Retina (tissue), 1 donor: ENCODE data around the gene SLC25A22.

Experiments used
- DNase-seq: peaks from one replicate; pipeline ENCODE4 v3.0.0-alpha.2; 2016

Gene SLC25A22

DNA sequence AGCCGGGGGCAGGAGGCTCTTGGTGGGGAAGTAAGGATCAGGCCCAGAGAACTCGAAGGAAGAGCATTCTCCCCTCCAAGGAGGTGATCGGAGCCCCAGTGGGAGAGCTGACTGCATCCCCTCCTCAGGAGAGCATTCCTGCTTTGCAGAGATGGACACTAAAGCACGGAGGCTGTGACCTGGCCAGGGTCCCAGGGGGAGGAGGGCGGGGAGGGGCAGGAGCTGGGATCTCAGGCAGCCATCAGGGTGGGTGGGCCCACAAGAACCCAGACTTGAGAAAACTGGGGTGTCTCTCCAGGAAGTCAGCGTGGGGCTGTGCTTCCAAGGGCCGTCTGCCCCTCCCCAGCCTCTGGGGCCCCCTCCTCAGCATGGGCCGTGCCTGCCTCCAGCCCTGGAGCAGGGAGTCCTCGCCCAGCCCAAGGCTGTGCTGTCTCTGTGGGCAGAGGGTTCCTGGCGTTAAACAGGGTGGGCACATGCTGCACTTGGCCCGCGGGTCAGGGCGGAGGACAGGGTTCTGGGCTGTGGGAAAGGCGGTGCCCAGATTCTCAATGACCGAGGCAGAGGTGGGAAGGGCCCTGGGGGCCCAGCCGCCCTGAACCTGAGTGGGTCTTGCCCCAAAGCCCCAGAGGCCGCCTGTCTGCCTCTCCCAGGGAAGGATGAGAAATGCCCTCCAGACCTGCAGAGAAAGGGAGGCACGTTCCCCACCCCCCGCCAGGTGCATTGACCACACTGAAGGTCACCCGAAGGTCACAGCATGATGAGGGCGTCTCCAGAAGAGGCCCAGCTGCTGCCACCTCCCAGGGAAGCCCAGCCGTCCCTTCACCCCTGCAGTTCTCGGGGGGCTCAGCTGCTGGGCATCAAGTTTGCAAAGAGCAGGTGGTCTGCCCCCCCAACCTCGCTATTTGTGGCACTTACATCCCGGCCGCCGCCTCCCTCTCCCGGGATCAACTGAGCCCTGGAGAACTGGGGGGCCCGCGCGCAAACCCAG lies 8.8 kb downstream of the SLC25A22 start:
- peak; percentile 60 for DNase-seq

DNA sequence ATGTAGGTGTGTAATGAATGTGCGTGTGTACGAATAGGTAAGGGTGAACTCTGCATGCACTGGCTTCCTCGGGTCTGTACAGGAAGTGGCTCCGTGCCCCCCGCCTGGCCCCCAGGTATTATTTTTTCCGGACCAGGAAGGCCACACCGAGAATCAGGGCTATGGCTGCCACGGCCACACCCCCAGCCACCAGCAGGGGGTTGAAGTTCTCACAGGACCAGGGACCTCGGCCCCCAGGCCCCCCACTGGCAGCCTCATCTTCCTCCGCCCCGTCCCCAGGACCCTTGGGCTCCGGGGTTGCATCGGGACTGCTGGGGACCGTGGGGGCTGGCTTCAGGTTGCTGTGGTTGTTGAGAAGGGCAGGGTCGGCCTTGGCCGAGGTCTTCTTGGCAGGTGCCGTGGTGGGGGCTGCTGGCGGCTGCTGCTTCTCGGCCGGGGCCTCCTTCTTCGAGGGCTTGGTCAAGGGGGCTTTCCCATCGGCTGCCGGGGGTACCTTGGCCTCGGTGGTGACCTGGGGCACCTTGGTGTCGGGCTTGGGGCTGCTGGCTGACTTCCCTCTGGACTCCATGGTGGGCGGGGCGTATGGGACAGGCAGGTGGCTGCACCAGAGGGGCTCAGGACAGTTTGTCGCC lies 10.0 kb downstream of the SLC25A22 start:
- DNase-seq: no peak

DNA sequence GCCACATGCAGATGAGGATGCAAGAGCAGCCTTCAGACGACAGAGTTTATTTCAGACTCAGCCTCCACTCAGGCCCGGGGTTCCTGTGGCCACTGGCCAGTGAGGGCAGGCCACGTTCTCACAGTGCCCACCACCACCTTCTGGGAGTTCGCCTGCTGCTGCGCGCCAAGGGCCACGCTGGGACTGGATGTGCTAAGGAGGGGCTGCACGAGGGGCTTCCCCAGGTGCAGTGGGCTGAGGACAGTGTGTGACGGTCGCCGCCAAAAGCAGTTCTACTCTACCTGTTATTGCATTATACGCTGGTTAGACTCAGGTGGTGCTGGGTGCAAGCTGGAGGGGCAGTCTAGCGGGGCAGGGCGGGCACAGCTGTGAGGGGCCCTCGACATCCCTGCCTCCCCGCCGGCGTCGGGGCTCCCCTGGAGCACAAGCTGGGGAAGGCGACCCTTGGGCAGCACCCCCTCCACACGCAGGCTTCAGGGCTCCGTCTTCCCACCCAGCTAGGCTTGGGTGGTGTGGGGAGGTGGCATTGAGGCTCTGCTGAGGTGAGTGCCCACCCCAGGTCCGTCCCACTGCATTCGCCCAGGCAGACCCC lies 10.9 kb downstream of the SLC25A22 start:
- no peak for DNase-seq

DNA sequence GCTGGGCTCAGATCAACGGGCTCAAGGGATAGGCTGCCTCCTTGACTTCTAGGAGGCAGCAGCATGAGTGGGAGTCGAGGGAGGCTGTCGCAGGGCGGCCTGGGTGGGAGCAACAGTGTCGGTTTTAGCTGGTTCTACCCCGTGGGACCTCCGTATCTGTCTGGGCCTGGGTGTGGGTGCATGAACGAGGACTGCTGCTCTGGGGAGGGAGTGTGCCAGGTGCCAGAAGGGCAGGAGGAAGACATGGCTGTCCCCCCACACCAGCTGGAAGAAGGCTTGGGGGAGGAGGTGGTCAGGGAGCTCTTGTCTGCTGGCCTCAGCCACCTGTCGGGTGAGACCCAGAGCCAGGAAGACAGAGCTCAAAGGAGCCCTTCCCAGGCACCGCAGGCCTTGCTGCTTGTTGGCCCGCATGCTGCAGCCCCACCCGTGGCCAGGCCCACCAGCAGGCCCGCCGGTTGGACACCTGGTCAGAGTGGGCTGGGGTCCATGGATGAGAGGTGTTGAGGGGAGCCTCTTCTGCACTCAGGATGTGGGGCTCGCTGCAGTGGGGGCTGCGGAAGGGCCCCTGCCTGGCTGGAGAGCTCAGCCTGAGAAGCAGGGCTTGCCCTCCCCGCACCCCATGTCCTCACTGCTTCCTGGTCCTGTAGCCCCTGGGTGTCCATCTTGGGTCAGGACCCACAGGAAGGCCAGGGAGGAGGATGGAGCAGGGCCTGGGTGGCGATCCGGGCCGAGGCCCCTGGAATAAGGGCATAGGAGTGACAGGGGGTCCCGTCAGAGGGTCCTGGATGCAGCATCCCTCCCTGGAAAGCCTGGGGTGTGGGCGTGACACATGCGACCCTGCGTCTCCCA lies 11.6 kb downstream of the SLC25A22 start:
- no peak for DNase-seq

DNA sequence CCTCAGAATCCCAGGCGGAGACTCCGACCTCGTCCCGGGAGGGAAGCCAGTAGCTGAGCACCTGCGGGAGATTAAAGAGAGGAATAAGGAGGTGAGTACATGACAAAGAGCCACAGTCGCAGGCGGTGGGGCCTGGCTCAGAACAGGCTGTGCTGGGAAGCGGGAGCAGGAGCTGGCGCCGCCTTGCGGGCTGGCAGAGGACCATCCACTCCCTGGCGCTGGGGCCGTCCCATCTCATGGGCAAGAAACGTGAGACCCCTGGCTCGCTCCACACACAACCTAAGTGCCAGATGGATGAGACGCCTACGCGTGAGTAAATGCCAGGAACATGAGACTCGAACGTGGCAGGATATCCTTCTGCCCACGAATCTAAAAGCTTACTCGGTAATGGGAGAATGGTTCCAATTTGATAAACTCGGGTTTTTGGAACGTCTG lies 14.5 kb downstream of the SLC25A22 start:
- peak; percentile 88 for DNase-seq

DNA sequence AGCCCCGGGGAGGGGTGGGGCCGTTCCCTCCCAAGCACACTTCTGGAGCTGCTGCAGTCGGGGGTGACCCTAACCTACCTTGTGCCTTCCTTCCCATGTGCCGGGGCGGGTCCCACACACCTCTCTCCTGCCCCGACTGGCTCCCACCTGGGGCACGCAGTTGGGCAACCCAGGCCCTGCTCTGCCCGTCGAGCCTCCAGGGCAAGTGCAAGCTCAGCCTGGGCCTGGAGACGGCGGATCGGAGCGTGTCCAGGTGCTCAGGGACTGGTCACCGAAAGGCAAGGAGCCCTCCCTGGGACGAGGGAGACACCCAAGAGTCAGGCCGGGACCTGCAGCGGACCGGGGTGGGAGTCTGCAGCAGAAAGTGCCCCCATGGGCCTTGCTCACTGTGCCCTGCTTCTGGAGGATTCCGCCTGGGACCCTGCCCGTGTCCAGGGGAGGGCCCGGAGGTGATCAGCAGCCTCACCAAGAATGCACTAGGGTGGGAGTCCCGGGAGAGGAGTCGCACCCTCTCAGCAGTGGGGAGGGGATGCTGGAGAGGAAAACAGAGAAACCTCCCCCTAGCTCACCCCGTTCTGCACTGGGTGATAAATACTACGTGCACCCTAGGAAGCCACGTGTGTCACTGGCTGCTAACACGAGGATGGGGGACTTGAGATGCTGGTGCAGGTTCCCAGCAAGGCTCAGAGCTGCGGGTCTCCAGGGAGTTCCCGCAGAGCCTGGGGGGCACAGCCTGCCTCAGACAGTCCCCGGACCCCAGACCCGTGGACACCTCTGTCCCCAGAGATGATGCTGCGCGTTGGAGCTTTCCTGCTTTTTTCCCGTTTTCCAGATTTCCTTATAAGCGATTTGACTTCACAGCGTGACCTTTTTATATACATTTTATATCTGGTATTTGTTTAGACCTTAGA lies 15.6 kb downstream of the SLC25A22 start:
- DNase-seq: no peak

DNA sequence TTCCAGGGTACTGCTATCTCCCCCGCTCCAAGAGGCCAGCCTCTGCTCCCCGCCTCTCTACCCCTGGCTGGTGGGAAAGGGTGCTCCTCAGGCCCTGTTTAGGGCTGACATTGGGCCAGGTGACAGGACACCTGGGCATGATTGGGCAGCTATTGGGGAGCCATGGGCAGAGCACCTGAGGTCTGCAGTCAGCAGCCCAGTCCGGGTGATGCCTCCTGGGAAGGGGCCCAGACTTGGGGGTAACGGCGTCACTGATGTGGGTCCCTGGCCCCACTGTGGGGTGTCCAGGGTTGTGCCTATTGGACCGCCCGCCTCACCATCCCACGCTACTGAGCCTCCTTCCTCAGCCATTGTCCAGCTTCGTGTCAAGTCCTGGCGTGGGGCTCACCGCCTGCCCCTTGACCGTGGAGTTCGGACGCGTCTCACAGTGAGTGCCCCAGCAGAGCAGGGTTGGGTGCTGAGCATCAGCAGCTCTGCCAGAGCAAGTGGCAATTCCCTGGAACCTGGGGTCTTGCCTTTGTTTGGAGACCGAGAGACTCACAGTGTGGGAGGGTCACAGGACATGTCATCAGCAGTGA lies 18.0 kb downstream of the SLC25A22 start:
- DNase-seq: no peak

DNA sequence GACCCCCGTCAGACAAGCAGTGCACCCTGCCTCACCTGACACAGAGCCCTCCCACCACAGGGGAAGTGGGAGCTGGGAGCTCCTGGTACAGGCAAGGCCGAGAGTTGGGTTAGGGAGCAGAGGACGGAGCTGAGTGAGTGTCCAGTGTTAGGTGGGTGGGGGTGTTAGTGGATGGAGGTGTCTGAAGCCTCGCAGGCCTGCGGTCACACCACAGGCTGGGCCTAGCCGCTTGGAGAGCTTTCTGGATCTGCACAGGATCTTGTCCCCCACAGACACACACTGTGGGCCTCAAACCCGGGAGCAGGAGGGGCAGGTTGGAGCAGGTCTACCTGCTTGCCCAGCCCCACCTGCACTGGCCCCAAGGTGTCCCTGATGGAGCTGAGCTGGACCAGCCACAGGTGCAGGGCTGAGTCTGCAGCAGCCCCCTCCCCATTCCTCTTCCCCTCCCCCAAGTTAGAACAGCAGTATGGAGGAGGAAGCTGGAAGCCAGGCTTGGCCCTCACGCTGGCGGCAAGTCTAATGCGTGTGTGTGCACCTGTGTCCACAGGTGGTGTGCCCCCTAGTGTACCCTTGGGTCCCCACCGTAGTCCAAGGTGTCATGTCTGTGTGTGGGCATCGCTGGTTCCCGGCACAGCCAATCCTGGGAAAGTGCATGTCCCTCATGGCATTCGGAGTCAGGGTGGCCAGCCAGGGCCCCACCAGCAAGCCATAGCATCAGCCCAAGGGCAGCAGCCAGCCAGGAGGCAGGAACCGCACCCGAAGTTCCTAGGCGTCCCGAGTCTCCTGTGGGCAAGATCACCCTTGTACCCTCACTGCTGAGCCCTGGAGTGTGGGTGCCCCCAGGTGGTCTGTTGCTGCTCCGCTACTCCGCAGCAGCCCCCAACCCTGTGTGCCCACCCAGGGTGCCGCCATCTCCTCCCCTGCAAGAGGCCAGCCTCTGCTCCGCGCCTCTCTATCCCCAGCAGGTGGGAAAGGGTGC lies 18.8 kb downstream of the SLC25A22 start:
- no peak for DNase-seq

DNA sequence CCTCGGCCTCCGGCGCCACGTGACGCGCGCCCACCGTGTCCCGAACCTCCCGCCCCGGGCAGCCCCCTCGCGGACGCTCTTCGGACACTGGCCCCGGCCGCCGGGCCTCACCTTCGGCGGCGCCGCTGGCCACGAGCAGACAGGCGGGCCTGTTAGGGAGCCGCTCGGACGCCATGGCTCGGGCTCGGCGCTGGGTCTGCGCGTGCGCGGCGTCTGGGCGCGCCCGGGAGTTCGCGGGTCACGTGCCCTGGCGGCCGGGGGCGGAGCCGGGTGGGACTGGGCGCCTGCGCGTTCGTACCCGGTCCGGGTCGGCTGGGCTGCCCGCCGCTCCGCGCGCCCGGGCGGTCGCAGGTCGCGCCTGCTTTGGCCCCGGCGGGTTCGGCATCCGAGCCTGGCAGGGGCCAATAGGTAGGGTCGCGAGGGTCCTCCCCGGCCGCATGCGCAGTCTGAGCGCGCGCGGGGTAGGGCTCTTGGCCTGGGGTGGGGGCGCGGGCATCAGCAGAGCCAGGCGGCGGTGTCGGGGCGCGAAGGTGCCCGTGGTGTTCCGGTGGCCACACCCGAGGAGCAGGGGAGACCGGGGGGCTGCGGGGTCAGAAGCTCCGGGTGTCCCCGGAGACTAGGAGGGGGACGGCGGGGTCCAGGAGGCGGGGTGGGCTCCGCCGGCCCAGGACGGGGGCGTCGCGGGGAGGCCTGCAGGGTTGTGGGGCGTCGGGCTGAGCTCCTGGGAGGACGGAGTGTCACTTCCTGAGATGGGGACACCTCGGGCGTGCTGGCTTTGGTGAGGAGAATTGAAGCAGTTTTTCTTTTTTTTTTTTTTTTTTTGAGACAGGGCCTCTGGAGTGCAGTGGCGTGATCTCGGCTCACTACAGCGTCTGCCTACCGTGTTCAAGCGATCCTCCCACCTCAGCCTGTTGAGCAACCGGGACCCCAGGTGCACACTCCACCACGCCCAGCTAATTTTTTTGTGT lies 20.5 kb downstream of the SLC25A22 start, which contains the start of gene GATD1:
Gene GATD1 (minus strand): TSS at position 200 of the 968 bp plus-strand sequence. CDS start 25 bp downstream, at position 175.
- peak; percentile 86 for DNase-seq

DNA sequence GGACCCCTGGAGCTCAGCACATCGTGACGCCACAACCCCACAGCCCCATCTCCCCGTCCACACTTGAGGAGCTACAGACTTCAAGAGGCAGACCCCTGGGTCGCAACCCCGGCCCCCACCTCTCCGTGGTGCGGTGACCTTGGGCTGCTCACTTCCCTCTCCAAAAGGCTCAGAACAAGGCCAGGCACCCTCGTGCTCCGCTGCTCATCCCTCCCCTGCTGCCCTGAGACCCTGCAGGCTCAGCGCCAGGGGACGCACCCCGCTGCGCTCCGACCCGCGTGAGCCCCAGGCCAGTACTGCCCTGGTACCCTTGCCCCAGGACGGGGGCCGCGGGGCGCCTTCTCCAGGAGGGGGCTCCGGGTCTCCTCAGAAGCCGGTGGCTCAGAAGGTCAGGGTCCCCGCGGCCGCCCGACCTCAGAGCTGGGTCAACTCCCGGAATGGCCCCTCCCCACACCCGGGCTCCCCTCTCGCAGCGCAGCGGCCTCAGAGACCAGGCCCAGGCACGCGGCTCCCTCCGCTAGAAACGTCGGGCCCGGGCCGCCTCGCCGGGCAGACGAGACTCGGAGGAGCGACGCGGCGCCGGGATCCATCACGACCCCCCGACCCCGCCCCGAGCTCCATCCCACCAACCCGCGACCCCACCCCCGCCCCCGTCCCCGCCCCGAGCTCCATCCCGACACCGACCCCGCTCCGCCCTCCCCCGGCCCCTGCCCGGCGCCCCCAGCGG lies 21.4 kb downstream of the SLC25A22 start:
- DNase-seq: peak; percentile 64

DNA sequence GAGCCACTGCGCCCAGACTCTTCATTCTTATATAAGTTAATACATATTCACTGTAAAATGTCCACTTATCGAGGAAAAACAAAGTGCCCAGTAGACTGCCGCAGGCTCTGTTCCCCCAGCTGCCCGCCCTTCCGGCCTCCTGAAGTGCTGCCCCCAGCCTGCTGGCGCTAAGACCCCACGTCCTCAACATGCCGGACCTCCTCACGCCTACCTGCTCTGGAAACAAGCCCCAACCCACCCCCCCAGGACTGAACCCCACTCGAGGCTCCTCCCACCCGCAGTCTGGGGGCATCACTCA lies 21.9 kb downstream of the SLC25A22 start:
- no peak for DNase-seq

DNA sequence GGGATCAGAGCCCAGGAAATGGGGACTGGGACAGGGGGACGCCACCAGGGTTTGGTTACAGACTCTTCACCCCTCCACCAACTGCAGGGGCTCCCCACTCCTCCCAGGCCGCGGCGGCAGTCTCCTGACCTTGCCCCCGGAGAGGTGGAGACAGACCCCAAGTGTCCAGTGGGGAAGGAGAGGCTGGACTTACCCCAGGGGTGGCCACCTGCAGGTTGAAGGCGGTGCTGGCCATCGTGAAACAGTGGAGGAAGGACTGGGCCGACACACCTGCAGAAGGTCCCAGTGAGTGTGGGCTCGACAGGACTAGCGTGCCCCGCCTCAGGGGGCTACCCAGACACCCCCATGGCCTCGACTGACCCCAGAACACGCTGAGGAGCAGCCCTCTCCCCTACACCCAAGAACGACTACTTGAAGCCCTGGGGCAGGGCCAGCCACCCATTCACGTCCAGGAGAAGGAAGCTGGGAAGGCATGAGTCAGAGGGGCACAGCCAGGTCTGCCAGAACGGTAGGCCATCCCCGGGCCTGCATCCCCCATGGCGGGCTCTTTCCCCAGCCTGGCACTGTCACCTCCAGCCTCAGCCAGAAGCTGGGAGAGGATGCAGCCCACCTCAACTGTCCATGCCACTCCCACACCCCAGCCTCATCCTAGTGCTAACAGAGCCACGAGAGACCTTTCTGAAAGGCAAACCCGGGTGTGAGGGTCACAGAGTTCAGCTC lies 23.0 kb downstream of the SLC25A22 start:
- no peak for DNase-seq

DNA sequence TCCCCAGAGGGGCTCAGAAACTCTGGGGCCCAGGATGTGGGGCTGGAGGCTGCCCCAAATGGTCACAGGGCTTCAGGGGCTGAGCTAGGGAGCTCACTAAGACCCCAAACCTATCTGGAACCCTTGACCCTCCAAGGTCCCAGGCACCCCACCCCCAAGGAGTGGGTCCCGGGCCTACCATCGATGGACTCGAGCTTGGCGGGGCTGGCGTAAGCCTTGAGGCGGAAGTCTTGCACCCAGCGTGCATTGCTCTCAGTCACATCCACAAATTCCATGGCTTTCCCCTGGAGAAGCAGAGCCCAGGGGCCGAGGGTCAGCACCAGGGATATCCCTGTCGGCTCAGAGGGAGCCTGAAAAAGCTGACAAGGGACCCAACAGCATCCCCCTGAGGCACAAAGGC lies 24.3 kb downstream of the SLC25A22 start:
- no peak for DNase-seq

DNA sequence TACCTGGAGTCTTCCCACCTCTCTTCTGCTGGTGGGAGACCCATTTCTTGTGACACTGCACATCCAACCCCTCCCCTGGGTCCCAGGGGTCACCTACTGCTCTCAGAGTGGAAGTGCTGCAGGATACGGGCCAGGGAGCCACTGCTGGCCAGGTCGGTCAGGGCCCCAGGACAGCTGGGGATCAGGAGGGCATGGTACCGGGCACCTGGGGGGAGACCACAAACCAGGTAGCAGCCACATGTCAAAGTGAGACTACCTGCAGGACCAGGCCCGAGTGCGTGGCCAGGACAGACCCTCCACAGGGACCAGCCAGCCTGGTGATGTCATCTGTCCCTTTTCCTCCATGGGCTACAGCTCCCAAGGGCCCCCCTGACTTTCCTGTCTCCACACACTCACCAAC lies 24.7 kb downstream of the SLC25A22 start:
- DNase-seq: no peak

GRCh38 chr11:772429-773390 lies 25.4 kb downstream of the SLC25A22 start:
- DNase-seq: no peak

DNA sequence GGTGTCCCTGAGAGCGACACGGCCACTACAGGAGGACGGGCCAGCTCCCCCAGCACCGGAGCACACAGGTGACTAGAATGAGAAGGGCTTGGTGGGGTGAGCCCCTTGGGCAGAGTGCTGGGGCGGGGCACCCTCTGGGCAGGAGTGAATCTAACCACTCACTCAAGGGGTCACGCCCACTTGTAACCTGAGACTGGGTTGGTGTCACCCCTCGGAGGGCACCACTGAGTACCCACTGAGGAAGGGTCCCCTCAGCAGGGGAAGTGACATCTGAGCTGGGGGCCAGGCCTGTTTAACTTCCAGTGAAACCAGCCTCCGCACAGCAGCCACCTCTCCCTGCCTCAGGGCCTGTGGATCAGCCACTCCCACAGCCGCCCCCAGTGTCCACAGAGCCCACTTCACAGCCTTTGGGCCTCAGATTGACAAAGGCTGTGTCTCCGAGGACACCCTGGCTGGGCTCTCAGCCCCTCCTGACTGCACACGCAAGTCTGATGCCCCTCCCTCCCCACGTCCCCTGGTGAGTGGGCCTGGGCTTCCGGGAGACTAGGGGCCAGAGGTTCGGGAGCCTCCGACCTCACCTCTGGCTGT lies 26.4 kb downstream of the SLC25A22 start:
- no peak for DNase-seq
